Fibroblast of the aortic adventitia (primary cell): ENCODE results near the gene OXCT1. TPM values are rescaled to one million over a fixed set of nuclear protein-coding genes. Genes with fewer than 3 reads are reported as not detected.

ENCODE experiments used
- DNase-seq: peaks from one replicate; pipeline ENCODE4 v3.0.0-alpha.2; 2010; ENCODE audit warnings: low read depth
- H3K4me3 ChIP-seq: 2 replicates; pipeline ENCODE4 v1.5.1; 2011; ENCODE audit warnings: low read depth, mild to moderate bottlenecking, control low read depth, low read length, moderate library complexity
- CTCF ChIP-seq: IDR thresholded peaks from 2 replicates; pipeline ENCODE4 v1.5.1; 2011; ENCODE audit warnings: mild to moderate bottlenecking, low read length, control low read depth, inconsistent platforms; ENCODE audit not compliant: insufficient read depth
- total RNA-seq: library from RNA; depleted of rRNA; stranded (reverse); fragments of >200 nt; gene quantifications from 2 replicates; pipeline ENCODE4 v1.2.3, GENCODE V29; 2012; ENCODE audit warnings: low replicate concordance

OXCT1 gene
- total RNA-seq, 1 donor = 36.4 TPM

- H3K4me3 ChIP-seq = no peak overlapping the region
- no peak for TF ChIP-seq CTCF
- DNase-seq = peak; percentile 76
These were observed 34.6 kb downstream of the OXCT1 start for GRCh38 chr5:41835645-41836044.

- H3K4me3 ChIP-seq = no peak overlapping the region
- no peak for TF ChIP-seq CTCF
- DNase-seq = no peak
These were observed 35.7 kb downstream of the OXCT1 start for GRCh38 chr5:41834506-41834905.

- no peak overlapping the region for H3K4me3 ChIP-seq
- DNase-seq = no peak
- no peak for TF ChIP-seq CTCF
These were observed 37.8 kb downstream of the OXCT1 start for GRCh38 chr5:41832430-41832829.

GRCh38 chr5:41831155-41831554 is 39.1 kb downstream of the OXCT1 start:
- TF ChIP-seq CTCF = no peak
- no peak for DNase-seq
- H3K4me3 ChIP-seq = no peak overlapping the region

GRCh38 chr5:41827792-41828191 is 42.4 kb downstream of the OXCT1 start:
- H3K4me3 ChIP-seq = no peak overlapping the region
- no peak for TF ChIP-seq CTCF
- DNase-seq = no peak

GRCh38 chr5:41822036-41822435 is 48.2 kb downstream of the OXCT1 start:
- TF ChIP-seq CTCF = no peak
- H3K4me3 ChIP-seq = no peak overlapping the region
- DNase-seq = no peak

- no peak for TF ChIP-seq CTCF
- no peak overlapping the region for H3K4me3 ChIP-seq
- DNase-seq = no peak
These were observed 49.2 kb downstream of the OXCT1 start for GRCh38 chr5:41821051-41821450.
